ENCODE measurements around the gene NEDD4L.
"Not testable (repeated sequence)": the region's sequence is repeated elsewhere in the genome, so short reads cannot be mapped to it uniquely, and the experiment has no call there.

Gene NEDD4L

GRCh38 chr18:58043491-58044369 lies at the start of gene NEDD4L:
TSS of gene NEDD4L (plus strand) at chr18:58044226. CDS start at chr18:58044661, 435 bp downstream.
- peak; percentile 83 for DNase-seq

- no peak for DNase-seq
Observed at GRCh38 chr18:57995331-57995730, 48.7 kb upstream of the NEDD4L start.

- DNase-seq, result not testable (repeated sequence)
Observed at GRCh38 chr18:57996894-57997293, 47.1 kb upstream of the NEDD4L start.

- no peak for DNase-seq
Observed at GRCh38 chr18:57997820-57998219, 46.2 kb upstream of the NEDD4L start.

- no peak for DNase-seq
Observed at GRCh38 chr18:57998461-57998860, 45.6 kb upstream of the NEDD4L start.

GRCh38 chr18:58004317-58004716 lies 39.7 kb upstream of the NEDD4L start:
- no peak for DNase-seq

GRCh38 chr18:58005011-58005410 lies 39.0 kb upstream of the NEDD4L start:
- no peak for DNase-seq

GRCh38 chr18:58005885-58006523 lies 38.0 kb upstream of the NEDD4L start:
- DNase-seq, result peak; percentile 2

GRCh38 chr18:58009166-58009565 lies 34.9 kb upstream of the NEDD4L start:
- DNase-seq, result no peak

- DNase-seq, result no peak
Observed at GRCh38 chr18:58010265-58010664, 33.8 kb upstream of the NEDD4L start.

- no peak for DNase-seq
Observed at GRCh38 chr18:58012356-58012755, 31.7 kb upstream of the NEDD4L start.

- no peak for DNase-seq
Observed at GRCh38 chr18:58013241-58014211, 30.5 kb upstream of the NEDD4L start.

GRCh38 chr18:58015065-58015780 lies 28.8 kb upstream of the NEDD4L start:
- no peak for DNase-seq

- DNase-seq, result no peak
Observed at GRCh38 chr18:58017267-58017666, 26.8 kb upstream of the NEDD4L start.

GRCh38 chr18:58020567-58021107 lies 23.4 kb upstream of the NEDD4L start:
- no peak for DNase-seq

- DNase-seq, result no peak
Observed at GRCh38 chr18:58021504-58021903, 22.5 kb upstream of the NEDD4L start.

GRCh38 chr18:58023108-58023507 lies 20.9 kb upstream of the NEDD4L start:
- no peak for DNase-seq

- DNase-seq, result no peak
Observed at GRCh38 chr18:58024139-58024538, 19.9 kb upstream of the NEDD4L start.

- DNase-seq, result no peak
Observed at GRCh38 chr18:58025205-58025604, 18.8 kb upstream of the NEDD4L start.

GRCh38 chr18:58025733-58026132 lies 18.3 kb upstream of the NEDD4L start:
- DNase-seq, result no peak

GRCh38 chr18:58026395-58026794 lies 17.6 kb upstream of the NEDD4L start:
- DNase-seq, result no peak

GRCh38 chr18:58026857-58027256 lies 17.2 kb upstream of the NEDD4L start:
- no peak for DNase-seq
